ELR (cell line): ENCODE measurements around the gene TRIM4.
A peak's percentile ranks its signal among the peaks of the same experiment; 100 is the strongest.

Experiments
- DNase-seq: peaks from one replicate; pipeline ENCODE4 v3.0.0-alpha.2; 2015; ENCODE audit warnings: low read depth

Gene TRIM4

DNA sequence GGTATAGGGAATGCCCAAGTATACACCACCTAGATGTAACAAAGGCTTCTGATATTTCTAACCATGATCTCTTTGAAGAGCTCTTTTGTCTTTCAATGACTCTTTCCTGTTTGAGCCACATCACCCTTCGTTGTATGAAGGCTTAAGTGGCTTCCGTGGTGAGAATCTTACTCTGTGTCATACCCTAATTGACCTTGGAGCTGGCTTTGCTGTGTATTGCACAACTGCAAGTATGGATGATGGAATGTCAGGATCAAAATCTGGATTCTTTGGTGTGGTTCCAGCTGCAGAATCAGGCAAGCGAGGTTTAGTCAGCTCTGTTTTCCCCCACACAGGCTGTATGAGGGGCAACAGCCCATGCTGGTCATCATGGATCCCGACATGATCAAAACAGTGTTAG lies 75.5 kb downstream of the TRIM4 start:
- DNase-seq, result peak; percentile 10

DNA sequence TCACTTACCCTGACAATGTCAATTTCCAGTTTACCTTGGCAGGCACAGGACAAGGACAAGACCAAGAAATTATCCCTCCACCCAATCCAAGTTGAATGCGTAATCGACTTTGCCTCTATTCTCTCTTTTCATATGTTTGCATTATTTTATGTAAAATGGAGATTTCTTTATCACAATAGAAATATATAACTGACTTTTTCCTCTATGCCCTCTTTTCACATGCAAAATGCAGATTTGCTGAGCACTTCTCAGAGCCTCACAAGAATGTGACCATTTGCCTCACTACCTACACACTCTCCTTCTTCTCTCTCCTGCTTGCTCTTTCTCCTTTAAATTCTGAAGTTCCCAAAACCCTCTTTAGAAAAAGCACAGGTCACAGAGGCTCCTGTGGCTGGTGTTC lies 76.4 kb downstream of the TRIM4 start:
- DNase-seq, result no peak
